Measurements from ENCODE around the gene CCDC149. TPM values are rescaled to one million over a fixed set of nuclear protein-coding genes. Genes with fewer than 3 reads are reported as not detected.

The CCDC149 gene
- total and polyA plus RNA-seq, 2 of the 4 experiments (the other 2 are of a cell fraction) = 6.7 to 7.0 TPM

Small RNA genes lying within 50 kb of the gene (microRNA-seq; reads per million reads assigned to microRNA genes)
- gene AC006390.1 (ENCODE audit: insufficient read depth, insufficient read length) = not detected

Small RNA genes lying within 50 kb of the gene (small RNA-seq; reads per million reads assigned to genes)
- 0 reads per million in 5 experiments for gene AC006390.1

Other genes starting within 250 kb of the CCDC149 start
- 0.28 and 0.36 TPM in 2 replicates for gene SOD3, start 117.5 kb downstream of the CCDC149 start, total RNA-seq (2012; rRNA removed)
- 5.8 and 7.3 TPM in 2 replicates for gene SOD3, start 117.5 kb downstream of the CCDC149 start, polyA plus RNA-seq (2012; rRNA removed)
- not detected in 2 replicates for gene LGI2, start 117.9 kb upstream of the CCDC149 start, total RNA-seq (2012; rRNA removed)
- not detected in 2 replicates for gene LGI2, start 117.9 kb upstream of the CCDC149 start, polyA plus RNA-seq (2012; rRNA removed)
- 5.0 and 6.7 TPM in 2 replicates for gene SEPSECS, start 247.4 kb upstream of the CCDC149 start, total RNA-seq (2012; rRNA removed)
- gene SEPSECS, start 247.4 kb upstream of the CCDC149 start, polyA plus RNA-seq (2012; rRNA removed) = 1.2 and 1.7 TPM in 2 replicates

Data from IMR-90 (cell line).